Upper lobe of left lung (tissue), 6 donors: ENCODE results near the gene PTN. TPM values are rescaled to one million over a fixed set of nuclear protein-coding genes. Genes with fewer than 3 reads are reported as not detected.

ENCODE experiments used
- ATAC-seq, 2 donors: fragments of 200-7000 bp; cut with Tn5 transposase; one replicate each; pipeline ENCODE4 v1.9.1; 2022; ENCODE audit warnings: mild to moderate bottlenecking in 2 of 2, moderate library complexity in 2 of 2; ENCODE audit not compliant: low FRiP score in 2 of 2
- DNase-seq, 2 donors: peaks; one replicate each; pipeline ENCODE4 v3.0.0-alpha.2; 2019 to 2020
- H3K27ac ChIP-seq, 4 donors: fragments of 200-600 bp; sonication (generic); one replicate each; pipeline ENCODE4 v1.5.1; 2016 to 2019
- H3K27me3 ChIP-seq, 4 donors: fragments of 200-600 bp; sonication (generic); one replicate each; pipeline ENCODE4 v1.5.1; 2017 to 2019
- H3K36me3 ChIP-seq, 4 donors: fragments of 200-600 bp; sonication (generic); one replicate each; pipeline ENCODE4 v1.5.1; 2016 to 2019
- H3K4me1 ChIP-seq, 4 donors: fragments of 200-600 bp; sonication (generic); one replicate each; pipeline ENCODE4 v1.5.1; 2018 to 2019
- H3K4me3 ChIP-seq, 4 donors: fragments of 200-600 bp; sonication (generic); one replicate each; pipeline ENCODE4 v1.5.1; 2017 to 2019; ENCODE audit warnings: mild to moderate bottlenecking in 2 of 4, moderate library complexity in 1 of 4
- H3K9me3 ChIP-seq, 4 donors: fragments of 200-600 bp; sonication (generic); one replicate each; pipeline ENCODE4 v1.5.1; 2018 to 2019
- EP300 ChIP-seq, 4 donors: sonication (generic); formaldehyde crosslinking; IDR thresholded peaks; one replicate each; pipeline ENCODE4 v1.5.1; 2017; ENCODE audit warnings: antibody characterized with exemption in 4 of 4, control low read depth in 2 of 4
- POLR2A ChIP-seq, 4 donors: fragments of 450-650 bp; IDR thresholded peaks; one replicate each; pipeline ENCODE4 v1.5.1; 2016 to 2017; ENCODE audit warnings: antibody characterized with exemption in 4 of 4, mild to moderate bottlenecking in 2 of 4
- POLR2AphosphoS5 ChIP-seq, 2 donors: sonication (generic); formaldehyde crosslinking; IDR thresholded peaks; one replicate each; pipeline ENCODE4 v1.5.1; 2017; ENCODE audit warnings: antibody characterized with exemption in 2 of 2
- WGBS, 2 donors: methylation state at CpG; one replicate each; pipeline ENCODE4 v1.1.5; 2017 to 2018; 5-methylcytosine and 5-hydroxymethylcytosine counted together
- total RNA-seq, 6 donors: library from RNA; depleted of rRNA in 4 of 6; stranded (reverse); fragments of >200 nt in 4 of 6; gene quantifications; one replicate each; pipeline versions ENCODE4 v1.1.0 to v1.2.1, GENCODE V29; 2016 to 2021
- TF ChIP-seq, protein P1 (sequence below), 6 experiments: fragments of 450-650 bp in 4 of 6; fragments of 200-600 bp in 2 of 6; sonication (generic) in 2 of 6; IDR thresholded peaks; one replicate each; pipeline ENCODE4 v1.5.1; 2016 to 2019; ENCODE audit warnings: antibody characterized with exemption in 6 of 6
- donor health status: DM: no; HTN: no; CAD: no; lungs with moderate emphysema.
- donor health status: DM: no; HTN: yes; CAD: no; lungs with severe emphysema.

The PTN gene
- total RNA-seq, 6 donors from 2014 or later: 2.4 to 10.3 (median 3.3) TPM

DNA sequence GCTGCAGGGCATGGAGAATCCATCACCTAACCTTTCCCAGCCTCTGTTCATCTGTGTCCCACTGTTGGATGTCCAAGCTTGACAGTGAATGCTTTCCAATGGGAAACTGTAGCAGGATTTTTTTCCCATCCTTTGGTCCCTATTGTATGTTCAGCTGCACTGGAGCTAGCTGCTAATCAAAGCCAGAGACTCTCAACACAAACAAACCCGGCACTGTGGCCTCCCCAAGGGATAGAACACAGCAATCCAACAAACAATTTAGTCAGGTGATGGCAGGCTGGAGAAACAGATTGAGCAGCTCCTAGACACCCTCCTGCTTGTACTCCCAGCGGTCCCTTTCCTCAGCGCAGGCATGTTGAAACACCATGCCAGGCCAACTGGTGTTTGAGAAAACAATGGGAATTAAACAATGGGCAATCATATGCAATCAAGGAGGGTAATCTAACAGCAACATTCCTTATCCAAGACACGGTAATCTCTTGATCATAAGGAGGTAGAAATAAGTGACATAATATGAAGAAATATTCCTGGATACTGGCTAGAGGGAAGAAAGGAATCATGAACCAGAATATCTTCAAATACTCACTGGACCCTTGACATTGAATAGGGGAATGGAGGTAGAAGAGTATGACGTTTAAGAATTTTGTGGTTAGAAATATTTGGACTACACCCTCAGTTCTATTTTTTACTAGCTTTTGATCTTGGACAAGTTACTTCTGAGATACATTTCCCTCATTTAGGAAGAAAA lies 15.0 kb downstream of the PTN start:
- Histone ChIP-seq H3K9me3 (no peaks in the 10 kb centered on the region), H3K36me3 (no peaks in the 10 kb centered on the region), H3K27ac (no peak overlapping the region), H3K27me3 (no peaks in the 10 kb centered on the region), H3K4me3 (no peak overlapping the region), H3K4me1 (no peaks in the 10 kb centered on the region)
- WGBS, 2 donors: 30 to 46% methylated on average over 5 of the region's 5 CpGs
- no peak for DNase-seq
- no peak for ATAC-seq
- TF ChIP-seq, protein P1, sequence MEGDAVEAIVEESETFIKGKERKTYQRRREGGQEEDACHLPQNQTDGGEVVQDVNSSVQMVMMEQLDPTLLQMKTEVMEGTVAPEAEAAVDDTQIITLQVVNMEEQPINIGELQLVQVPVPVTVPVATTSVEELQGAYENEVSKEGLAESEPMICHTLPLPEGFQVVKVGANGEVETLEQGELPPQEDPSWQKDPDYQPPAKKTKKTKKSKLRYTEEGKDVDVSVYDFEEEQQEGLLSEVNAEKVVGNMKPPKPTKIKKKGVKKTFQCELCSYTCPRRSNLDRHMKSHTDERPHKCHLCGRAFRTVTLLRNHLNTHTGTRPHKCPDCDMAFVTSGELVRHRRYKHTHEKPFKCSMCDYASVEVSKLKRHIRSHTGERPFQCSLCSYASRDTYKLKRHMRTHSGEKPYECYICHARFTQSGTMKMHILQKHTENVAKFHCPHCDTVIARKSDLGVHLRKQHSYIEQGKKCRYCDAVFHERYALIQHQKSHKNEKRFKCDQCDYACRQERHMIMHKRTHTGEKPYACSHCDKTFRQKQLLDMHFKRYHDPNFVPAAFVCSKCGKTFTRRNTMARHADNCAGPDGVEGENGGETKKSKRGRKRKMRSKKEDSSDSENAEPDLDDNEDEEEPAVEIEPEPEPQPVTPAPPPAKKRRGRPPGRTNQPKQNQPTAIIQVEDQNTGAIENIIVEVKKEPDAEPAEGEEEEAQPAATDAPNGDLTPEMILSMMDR (IDR thresholded peaks at IDR 0.05): no peak
- TF ChIP-seq EP300 (IDR thresholded peaks at IDR 0.05): no peak
- no peak for TF ChIP-seq POLR2A (IDR thresholded peaks at IDR 0.05)

DNA sequence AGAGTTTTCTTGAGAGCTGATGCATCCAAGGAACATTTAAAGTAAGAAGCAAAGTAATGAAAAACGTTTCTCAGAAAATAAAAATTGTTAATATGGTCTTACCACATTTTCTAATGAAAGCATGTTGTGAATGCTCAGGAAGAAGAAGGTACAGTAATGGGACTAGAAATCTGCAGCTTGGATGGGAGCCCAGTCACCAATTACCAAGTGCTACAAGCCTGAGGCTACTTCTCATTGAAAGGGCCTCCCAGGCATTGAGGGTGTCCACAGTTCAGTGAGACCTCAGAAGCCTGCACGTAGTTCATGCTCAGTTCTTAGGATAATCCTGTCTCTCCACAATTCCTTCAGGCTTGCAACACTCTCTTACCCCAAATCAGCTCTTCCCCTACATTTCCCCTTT lies 17.6 kb downstream of the PTN start:
- WGBS, 2 donors: 43 to 56% methylated on average over 2 of the region's 2 CpGs
- Histone ChIP-seq H3K9me3 (peaks cover 0 to 4% (median 0%) of the 10 kb centered on the region in 4 donors), H3K27me3 (no peaks in the 10 kb centered on the region), H3K4me3 (no peak overlapping the region), H3K27ac (no peak overlapping the region), H3K36me3 (no peaks in the 10 kb centered on the region), H3K4me1 (no peaks in the 10 kb centered on the region)
- DNase-seq (no peak), ATAC-seq (no peak)
- no peak for TF ChIP-seq POLR2AphosphoS5 (IDR thresholded peaks at IDR 0.05)
- no peak for TF ChIP-seq EP300 (IDR thresholded peaks at IDR 0.05)
- TF ChIP-seq, protein P1 (IDR thresholded peaks at IDR 0.05): no peak
- TF ChIP-seq POLR2A (IDR thresholded peaks at IDR 0.05): no peak

DNA sequence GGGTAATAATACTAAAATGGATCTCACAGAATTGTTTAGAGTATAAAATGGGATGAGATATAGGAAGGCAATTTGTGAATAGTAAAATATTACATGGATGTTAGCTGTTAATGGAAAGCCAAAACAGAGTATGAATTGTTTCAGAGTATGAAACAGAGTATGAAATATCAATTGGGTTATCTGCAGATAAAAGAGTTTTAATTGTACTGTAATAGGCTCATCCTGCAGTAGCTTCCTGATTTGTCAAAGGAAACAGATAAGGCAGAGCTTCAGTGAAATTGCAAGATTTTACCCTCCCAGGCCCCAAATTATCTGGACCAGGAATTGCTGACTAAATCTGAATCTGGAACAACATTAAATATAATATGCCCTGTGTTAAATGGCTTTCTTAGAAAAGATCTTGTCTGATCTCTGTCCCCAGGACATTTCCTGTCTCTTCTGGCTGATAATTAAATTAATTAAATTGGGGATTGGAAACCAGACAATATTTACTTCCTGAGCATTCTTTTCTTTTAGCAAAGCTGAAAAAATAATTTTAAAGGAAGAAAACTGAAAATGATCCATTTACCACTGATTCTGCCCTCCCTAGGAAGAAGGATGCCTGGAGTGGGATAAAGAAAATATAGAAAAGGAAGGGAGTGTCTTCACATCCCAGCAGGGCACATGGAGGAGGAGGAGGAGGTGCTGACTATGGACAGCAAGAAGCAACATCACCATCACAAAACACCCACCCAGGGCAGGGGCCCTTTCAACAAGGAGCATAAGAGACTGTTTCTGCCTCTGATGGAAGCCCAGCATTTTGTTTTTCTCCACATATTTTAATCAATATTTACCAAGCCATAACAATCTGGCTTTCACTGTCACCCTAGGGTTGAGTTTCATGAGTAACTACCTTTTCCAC lies 18.5 kb downstream of the PTN start:
- Histone ChIP-seq H3K27me3 (no peaks in the 10 kb centered on the region), H3K36me3 (no peaks in the 10 kb centered on the region), H3K9me3 (peaks cover 0 to 4% (median 0%) of the 10 kb centered on the region in 4 donors), H3K4me3 (no peak overlapping the region), H3K4me1 (no peaks in the 10 kb centered on the region), H3K27ac (no peak overlapping the region)
- no peak for DNase-seq
- TF ChIP-seq, protein P1 (IDR thresholded peaks at IDR 0.05): no peak
- TF ChIP-seq EP300 (IDR thresholded peaks at IDR 0.05) (no peak), POLR2A (IDR thresholded peaks at IDR 0.05) (no peak), POLR2AphosphoS5 (IDR thresholded peaks at IDR 0.05) (no peak)
- no peak for ATAC-seq

DNA sequence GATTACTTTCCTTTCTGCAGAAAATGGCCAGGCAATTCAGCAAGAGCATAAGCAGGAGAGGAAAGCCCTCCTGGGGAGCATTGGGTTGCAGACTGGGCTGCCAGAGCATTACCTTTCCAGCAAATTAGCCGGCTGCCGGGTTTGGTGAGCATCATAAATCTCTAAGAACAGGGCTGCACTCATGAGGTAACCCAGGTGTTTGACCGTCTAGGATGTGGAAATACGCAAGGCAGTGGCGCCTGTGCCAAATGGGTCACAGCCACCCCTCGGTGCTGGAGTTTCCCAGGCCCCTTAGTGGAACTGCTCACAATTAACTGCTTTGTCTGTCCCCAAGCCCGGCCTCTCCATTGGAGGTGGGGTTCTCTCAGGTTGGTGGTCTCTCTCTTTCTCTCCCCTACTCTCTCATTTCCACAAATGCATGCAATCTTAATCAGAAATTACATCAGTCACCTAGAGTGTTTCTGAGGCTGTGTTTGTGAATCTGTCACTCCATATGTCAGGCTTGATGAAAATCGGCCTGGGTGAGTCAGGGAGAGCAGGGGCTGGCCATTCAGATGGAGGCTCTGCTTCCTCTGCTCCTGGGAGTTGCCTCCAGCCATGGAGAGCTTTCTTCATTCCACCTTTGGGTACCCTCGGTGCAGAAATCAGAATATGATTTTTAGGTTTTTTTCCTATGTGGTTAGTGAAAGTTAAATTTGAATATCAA lies 26.7 kb downstream of the PTN start:
- 78 to 83% methylated on average over 8 to 9 of the region's 9 CpGs for WGBS, 2 donors
- H3K27me3 ChIP-seq: no peaks in the 10 kb centered on the region
- no peak overlapping the region for H3K4me3 ChIP-seq
- ATAC-seq: no peak
- DNase-seq: no peak
- no peaks in the 10 kb centered on the region for H3K4me1 ChIP-seq
- H3K27ac ChIP-seq: no peak overlapping the region
- H3K9me3 ChIP-seq: no peaks in the 10 kb centered on the region
- no peaks in the 10 kb centered on the region for H3K36me3 ChIP-seq
- TF ChIP-seq POLR2A (IDR thresholded peaks at IDR 0.05) (no peak), POLR2AphosphoS5 (IDR thresholded peaks at IDR 0.05) (no peak), EP300 (IDR thresholded peaks at IDR 0.05) (no peak)
- TF ChIP-seq, protein P1 (IDR thresholded peaks at IDR 0.05): no peak
